HFF-Myc (cell line): Measurements from ENCODE around the gene DPP9.

ENCODE experiments used
- DNase-seq: peaks from one replicate; pipeline ENCODE4 v3.0.0-alpha.2; 2011; ENCODE audit warnings: low read depth; ENCODE audit errors: extremely low read depth
- H3K4me3 ChIP-seq: replicated peaks from 2 replicates; pipeline ENCODE4 v1.5.1; 2011; ENCODE audit warnings: low read depth, mild to moderate bottlenecking, control low read depth, low read length
- CTCF ChIP-seq: IDR thresholded peaks from 2 replicates; pipeline ENCODE4 v1.5.1; 2012; ENCODE audit warnings: mild to moderate bottlenecking, low read depth, low read length, control low read depth; ENCODE audit errors: missing control alignments

Gene DPP9

GRCh38 chr19:4678881-4679790, 44.5 kb downstream of the DPP9 start:
- no peak overlapping the region for H3K4me3 ChIP-seq
- DNase-seq = no peak
- TF ChIP-seq CTCF = no peak

- peak; percentile 64 for TF ChIP-seq CTCF
- H3K4me3 ChIP-seq = no peak overlapping the region
- peak; percentile 15 for DNase-seq
Measured at GRCh38 chr19:4676955-4677731, 46.5 kb downstream of the DPP9 start.

- DNase-seq = no peak
- TF ChIP-seq CTCF = no peak
- H3K4me3 ChIP-seq = no peak overlapping the region
Measured at GRCh38 chr19:4675346-4675745, 48.3 kb downstream of the DPP9 start.

- no peak for TF ChIP-seq CTCF
- no peak overlapping the region for H3K4me3 ChIP-seq
- DNase-seq = no peak
Measured at GRCh38 chr19:4673726-4674125, 49.9 kb downstream of the DPP9 start.

- no peak for DNase-seq
- TF ChIP-seq CTCF = no peak
- H3K4me3 ChIP-seq = no peak overlapping the region
Measured at GRCh38 chr19:4673216-4673615, 50.4 kb downstream of the DPP9 start.

- H3K4me3 ChIP-seq = no peak overlapping the region
- TF ChIP-seq CTCF = no peak
- DNase-seq = no peak
Measured at GRCh38 chr19:4671185-4671851, 52.3 kb downstream of the DPP9 start.
